K562 (cell line): ENCODE data around the gene APLF. TPM values are rescaled to one million over a fixed set of nuclear protein-coding genes. Genes with fewer than 3 reads are reported as not detected.

Experiments
- ADNP ChIP-seq: fragments of 200-800 bp; sonication (Bioruptor generic); IDR thresholded peaks from 2 replicates; pipeline ENCODE4 v1.6.1; 2016; ENCODE audit warnings: missing genetic modification characterization, missing compliant biosample characterization
- DDX20 ChIP-seq: fragments of 450-650 bp; IDR thresholded peaks from 2 replicates; pipeline ENCODE4 v1.6.1; 2016; ENCODE audit warnings: missing genetic modification characterization, low read depth, mild to moderate bottlenecking, missing compliant biosample characterization, moderate library complexity
- E2F1 ChIP-seq: sonication (generic); formaldehyde crosslinking; IDR thresholded peaks from 2 replicates; pipeline ENCODE4 v1.8.1; 2023; ENCODE audit warnings: mild to moderate bottlenecking, missing genetic modification reagents, moderate library complexity
- ELF1 ChIP-seq: fragments of 200-800 bp; sonication (Bioruptor generic); IDR thresholded peaks from 2 replicates; pipeline ENCODE4 v1.6.1; 2016; ENCODE audit warnings: missing genetic modification characterization, missing compliant biosample characterization
- ELK3 ChIP-seq: fragments of 450-650 bp; formaldehyde crosslinking; IDR thresholded peaks from 2 replicates; pipeline ENCODE4 v1.4.0; 2020; ENCODE audit warnings: mild to moderate bottlenecking
- LCOR ChIP-seq: sonication (generic); formaldehyde crosslinking; IDR thresholded peaks from 2 replicates; pipeline ENCODE4 v1.8.0; 2022; ENCODE audit warnings: mild to moderate bottlenecking, missing genetic modification reagents
- PCBP2 ChIP-seq: fragments of 200-400 bp; formaldehyde crosslinking; IDR thresholded peaks from 2 replicates; pipeline ENCODE4 v1.6.1; 2018; ENCODE audit warnings: low read length, low read depth, mild to moderate bottlenecking, moderate library complexity; ENCODE audit not compliant: poor library complexity, severe bottlenecking
- PHF20 ChIP-seq: fragments of 450-650 bp; IDR thresholded peaks from 2 replicates; pipeline ENCODE4 v1.6.1; 2018; ENCODE audit not compliant: partially characterized antibody
- PKNOX1 ChIP-seq: fragments of 450-650 bp; IDR thresholded peaks from 2 replicates; pipeline ENCODE4 v1.6.1; 2016
- PRMT5 ChIP-seq: sonication (generic); formaldehyde crosslinking; IDR thresholded peaks from 2 replicates; pipeline ENCODE4 v1.5.0; 2020; ENCODE audit warnings: missing genetic modification reagents
- PYGO2 ChIP-seq: fragments of 450-650 bp; IDR thresholded peaks from 2 replicates; pipeline ENCODE4 v1.6.1; 2016; ENCODE audit warnings: mild to moderate bottlenecking, missing genetic modification characterization, moderate library complexity, missing compliant biosample characterization
- SIN3A ChIP-seq, 2 experiments: fragments of 150-350 bp in 1 of 2; IDR thresholded peaks; 2 replicates each; pipeline ENCODE4 v1.6.1; 2011 to 2016; ENCODE audit warnings: borderline replicate concordance in 2 of 2, low read depth in 2 of 2, low read length in 2 of 2, mild to moderate bottlenecking in 2 of 2, moderate library complexity in 2 of 2; ENCODE audit not compliant: control insufficient read depth in 1 of 2
- SLC30A9 ChIP-seq: fragments of 250-450 bp; sonication (Bioruptor Pico); IDR thresholded peaks from 2 replicates; pipeline ENCODE4 v1.8.0; 2022; ENCODE audit warnings: mild to moderate bottlenecking, moderate library complexity
- SREBF2 ChIP-seq: sonication (generic); formaldehyde crosslinking; IDR thresholded peaks from 2 replicates; pipeline ENCODE4 v1.4.0; 2020; ENCODE audit warnings: mild to moderate bottlenecking, missing genetic modification reagents
- STAT5B ChIP-seq: fragments of 250-450 bp; sonication (Bioruptor Pico); IDR thresholded peaks from 2 replicates; pipeline ENCODE4 v1.8.0; 2021; ENCODE audit warnings: mild to moderate bottlenecking, inconsistent platforms
- TCF7 ChIP-seq: sonication (generic); IDR thresholded peaks from 2 replicates; pipeline ENCODE4 v1.6.1; 2016; ENCODE audit warnings: antibody characterized with exemption, borderline replicate concordance
- YY1 ChIP-seq, 3 experiments: IDR thresholded peaks; 2 replicates each; pipeline ENCODE4 v1.6.1; 2011; ENCODE audit warnings: low read length in 2 of 3, mild to moderate bottlenecking in 2 of 3, moderate library complexity in 2 of 3, borderline replicate concordance in 1 of 3, control low read depth in 1 of 3, low read depth in 1 of 3; ENCODE audit not compliant: insufficient read depth in 3 of 3, insufficient replicate concordance in 2 of 3, control insufficient read depth in 1 of 3, insufficient read length in 1 of 3; ENCODE audit errors: extremely low read depth in 1 of 3
- ZBTB49 ChIP-seq: sonication (generic); formaldehyde crosslinking; IDR thresholded peaks from 2 replicates; pipeline ENCODE4 v1.8.0; 2022; ENCODE audit warnings: missing genetic modification reagents, mild to moderate bottlenecking, borderline replicate concordance
- ZNF124 ChIP-seq: sonication (generic); formaldehyde crosslinking; IDR thresholded peaks from 2 replicates; pipeline ENCODE4 v1.8.1; 2022; ENCODE audit warnings: missing genetic modification reagents
- ZNF584 ChIP-seq: fragments of 200-800 bp; sonication (Bioruptor generic); IDR thresholded peaks from 2 replicates; pipeline ENCODE4 v1.6.1; 2016; ENCODE audit warnings: low read depth, mild to moderate bottlenecking, missing genetic modification characterization, missing compliant biosample characterization
- ZNF644 ChIP-seq: fragments of 200-800 bp; sonication (Bioruptor generic); IDR thresholded peaks from 2 replicates; pipeline ENCODE4 v1.6.1; 2016; ENCODE audit warnings: low read depth, missing genetic modification characterization, missing compliant biosample characterization
- polyA plus RNA-seq, 8 experiments: library from polyadenylated mRNA; depleted of rRNA in 4 of 8; stranded (reverse) in 5 of 8; unstranded in 3 of 8; fragments of >200 nt; fragmentation: Nextera tagmentation in 2 of 8; fragmentation: Illumina TruSeq in 1 of 8; extraction: Ambion mirVana in 2 of 8; extraction: Trizol in 1 of 8; gene quantifications; 2 replicates each; pipeline versions ENCODE4 v1.2.1 to v1.2.3, GENCODE V29; 2011 to 2014; ENCODE audit warnings: inconsistent platforms in 1 of 8, missing spikeins in 1 of 8
- total RNA-seq, 7 experiments: library from RNA; depleted of rRNA in 6 of 7; stranded (reverse); fragments of >200 nt in 6 of 7; fragmentation: Illumina TruSeq in 2 of 7; extraction: Trizol in 2 of 7; gene quantifications; 2 replicates each; pipeline versions ENCODE4 v1.2.1 to v1.2.3, GENCODE V29; 2011 to 2021; ENCODE audit warnings: low replicate concordance in 1 of 7

Gene APLF
- total and polyA plus RNA-seq, 9 of the 15 experiments (the other 6 are each of a cell fraction or from before 2014, with no cell fraction given) = 0.07 to 1.1 (median 0.71) TPM

GRCh38 chr2:68467077-68467960 lies at the start of gene APLF, which contains the start of gene FBXO48 (continued):
- TF ChIP-seq SIN3A (IDR thresholded peaks at IDR 0.05; ENCODE audit: borderline replicate concordance in 2 of 2, control insufficient read depth in 1 of 2, low read depth in 2 of 2, low read length in 2 of 2) = peak; percentile 72 to 85
- TF ChIP-seq ZBTB49 (CRISPR knock-in tag) = no peak
- TF ChIP-seq DDX20 (tag) = no peak
- no peak for TF ChIP-seq ADNP (tag)
- no peak for TF ChIP-seq ZNF124 (CRISPR knock-in tag)
- no peak for TF ChIP-seq STAT5B (CRISPR knock-in tag)
- TF ChIP-seq PYGO2 (tag) = no peak
- TF ChIP-seq ELF1 (tag) = peak; percentile 17; the same call in 1 of the 2 replicates
- TF ChIP-seq ZNF584 (CRISPR knock-in tag) = no peak
- TF ChIP-seq LCOR (CRISPR knock-in tag) = peak; percentile 71; the same call in 1 of the 2 replicates
- no peak for TF ChIP-seq SREBF2
- TF ChIP-seq E2F1 (CRISPR knock-in tag) = peak; percentile 19; the same call in 1 of the 2 replicates
- TF ChIP-seq PKNOX1 = peak; percentile 60
- peak; percentile 82 for TF ChIP-seq ZNF644 (tag)
- no peak for TF ChIP-seq ELK3 (CRISPR knock-in tag)
- TF ChIP-seq YY1 (IDR thresholded peaks at IDR 0.05; ENCODE audit: borderline replicate concordance in 1 of 3, control insufficient read depth in 1 of 3, extremely low read depth in 1 of 3, insufficient read depth in 3 of 3, insufficient read length in 1 of 3, insufficient replicate concordance in 2 of 3, low read depth in 1 of 3, low read length in 2 of 3) = peak in 1 of 3 experiments; percentile 41
- TF ChIP-seq PHF20 = peak; percentile 55
- TF ChIP-seq SLC30A9 (CRISPR knock-in tag) = no peak
- TF ChIP-seq PRMT5 (CRISPR knock-in tag) = no peak
- TF ChIP-seq TCF7 = no peak
- TF ChIP-seq PCBP2 = no peak
